Gastrocnemius medialis (tissue), 4 donors: ENCODE measurements around the gene GRIN2A.

Source experiments
- CTCF ChIP-seq, 5 experiments: fragments of 450-650 bp in 3 of 5; fragments of 200-600 bp in 2 of 5; sonication (generic) in 2 of 5; IDR thresholded peaks in 4 of 5; conservative IDR thresholded peaks in 1 of 5; 1 replicate in 4 of 5; 2 replicates in 1 of 5; pipeline ENCODE4 v1.5.1; 2016 to 2019; ENCODE audit warnings: antibody characterized with exemption in 5 of 5, mild to moderate bottlenecking in 3 of 5, moderate library complexity in 3 of 5
- POLR2A ChIP-seq, 2 donors: fragments of 450-650 bp; IDR thresholded peaks; one replicate each; pipeline ENCODE4 v1.6.1; 2017; ENCODE audit warnings: antibody characterized with exemption in 2 of 2, mild to moderate bottlenecking in 2 of 2, moderate library complexity in 2 of 2

GRCh38 chr16:9713156-9713555 lies 469.1 kb downstream of the GRIN2A start:
- TF ChIP-seq CTCF (IDR thresholded peaks at IDR 0.05 in 4 of 5, conservative IDR thresholded peaks at IDR 0.05 in 1 of 5) = no peak
- no peak for TF ChIP-seq POLR2A (IDR thresholded peaks at IDR 0.05)
